ENCODE data around the gene ARMC10.

DNA sequence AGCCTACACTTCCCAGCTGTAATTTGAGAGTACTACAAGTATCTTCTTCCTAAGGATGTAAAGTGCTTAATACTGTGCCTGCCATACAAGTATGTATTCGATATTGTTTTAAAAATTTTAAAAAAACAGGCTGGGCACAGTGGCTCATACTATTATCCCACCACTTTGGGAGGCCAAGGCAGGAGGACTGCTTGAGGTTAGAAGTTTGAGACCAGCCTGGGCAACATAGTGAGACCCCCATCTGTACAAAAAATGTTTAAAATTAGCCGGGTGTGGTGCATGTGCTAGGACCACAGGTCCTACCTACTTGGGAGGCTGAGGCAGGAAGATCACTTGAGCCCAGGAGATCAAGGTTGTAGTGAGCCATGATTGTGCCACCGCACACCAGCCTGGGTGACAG lies 8.3 kb downstream of the ARMC10 start:
- TF ChIP-seq, protein P1, sequence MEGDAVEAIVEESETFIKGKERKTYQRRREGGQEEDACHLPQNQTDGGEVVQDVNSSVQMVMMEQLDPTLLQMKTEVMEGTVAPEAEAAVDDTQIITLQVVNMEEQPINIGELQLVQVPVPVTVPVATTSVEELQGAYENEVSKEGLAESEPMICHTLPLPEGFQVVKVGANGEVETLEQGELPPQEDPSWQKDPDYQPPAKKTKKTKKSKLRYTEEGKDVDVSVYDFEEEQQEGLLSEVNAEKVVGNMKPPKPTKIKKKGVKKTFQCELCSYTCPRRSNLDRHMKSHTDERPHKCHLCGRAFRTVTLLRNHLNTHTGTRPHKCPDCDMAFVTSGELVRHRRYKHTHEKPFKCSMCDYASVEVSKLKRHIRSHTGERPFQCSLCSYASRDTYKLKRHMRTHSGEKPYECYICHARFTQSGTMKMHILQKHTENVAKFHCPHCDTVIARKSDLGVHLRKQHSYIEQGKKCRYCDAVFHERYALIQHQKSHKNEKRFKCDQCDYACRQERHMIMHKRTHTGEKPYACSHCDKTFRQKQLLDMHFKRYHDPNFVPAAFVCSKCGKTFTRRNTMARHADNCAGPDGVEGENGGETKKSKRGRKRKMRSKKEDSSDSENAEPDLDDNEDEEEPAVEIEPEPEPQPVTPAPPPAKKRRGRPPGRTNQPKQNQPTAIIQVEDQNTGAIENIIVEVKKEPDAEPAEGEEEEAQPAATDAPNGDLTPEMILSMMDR (IDR thresholded peaks at IDR 0.05), result no peak
- no peak for TF ChIP-seq POLR2A (IDR thresholded peaks at IDR 0.05)
